Measurements from ENCODE around the gene NFATC4.

The NFATC4 gene

DNA sequence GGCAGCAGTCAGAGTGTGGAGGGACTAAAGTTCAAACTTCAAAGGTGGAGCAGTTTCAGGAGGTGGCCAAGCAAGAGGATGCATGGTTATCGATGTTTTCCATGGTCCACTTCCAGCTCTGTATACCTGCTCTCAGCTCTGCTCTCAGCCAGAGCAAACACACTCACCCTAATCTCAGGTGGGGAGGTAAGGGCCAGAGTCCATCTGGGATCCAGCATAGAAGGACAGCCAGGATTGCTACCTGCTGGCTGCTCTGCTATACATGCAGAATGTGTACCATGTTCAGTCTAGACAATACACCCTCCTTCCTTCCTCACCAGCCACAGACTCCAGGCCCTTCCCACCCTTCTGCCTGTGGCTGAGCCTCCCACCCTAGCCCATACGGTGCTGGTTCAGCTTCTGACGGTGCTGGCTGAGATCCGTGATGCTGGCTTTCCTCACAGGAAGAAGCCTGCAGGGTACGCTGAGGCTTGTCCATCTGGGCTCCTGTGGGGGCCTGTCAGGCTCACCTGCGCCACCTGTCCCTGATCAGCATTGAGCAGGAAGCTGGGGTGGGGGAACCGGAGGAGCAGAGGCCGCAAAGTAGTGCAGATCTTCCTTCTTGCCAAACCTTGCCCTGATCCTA is 59.0 kb downstream of the NFATC4 start:
- Mint-ChIP-seq H3K36me3 (ENCODE audit: insufficient read depth) (peaks cover 19% of the 10 kb centered on the region), H3K27me3 (no peaks in the 10 kb centered on the region), H3K4me3 (no peak overlapping the region), H3K27ac (ENCODE audit: low read depth) (no peak overlapping the region), H3K4me1 (peaks cover 28% of the 10 kb centered on the region), H3K9me3 (no peaks in the 10 kb centered on the region)
- no peak for ATAC-seq (replicated peaks; ENCODE audit: extremely low read depth, poor library complexity, severe bottlenecking)
- no peak for DNase-seq (ENCODE audit: low spot score in 2 of 2)

DNA sequence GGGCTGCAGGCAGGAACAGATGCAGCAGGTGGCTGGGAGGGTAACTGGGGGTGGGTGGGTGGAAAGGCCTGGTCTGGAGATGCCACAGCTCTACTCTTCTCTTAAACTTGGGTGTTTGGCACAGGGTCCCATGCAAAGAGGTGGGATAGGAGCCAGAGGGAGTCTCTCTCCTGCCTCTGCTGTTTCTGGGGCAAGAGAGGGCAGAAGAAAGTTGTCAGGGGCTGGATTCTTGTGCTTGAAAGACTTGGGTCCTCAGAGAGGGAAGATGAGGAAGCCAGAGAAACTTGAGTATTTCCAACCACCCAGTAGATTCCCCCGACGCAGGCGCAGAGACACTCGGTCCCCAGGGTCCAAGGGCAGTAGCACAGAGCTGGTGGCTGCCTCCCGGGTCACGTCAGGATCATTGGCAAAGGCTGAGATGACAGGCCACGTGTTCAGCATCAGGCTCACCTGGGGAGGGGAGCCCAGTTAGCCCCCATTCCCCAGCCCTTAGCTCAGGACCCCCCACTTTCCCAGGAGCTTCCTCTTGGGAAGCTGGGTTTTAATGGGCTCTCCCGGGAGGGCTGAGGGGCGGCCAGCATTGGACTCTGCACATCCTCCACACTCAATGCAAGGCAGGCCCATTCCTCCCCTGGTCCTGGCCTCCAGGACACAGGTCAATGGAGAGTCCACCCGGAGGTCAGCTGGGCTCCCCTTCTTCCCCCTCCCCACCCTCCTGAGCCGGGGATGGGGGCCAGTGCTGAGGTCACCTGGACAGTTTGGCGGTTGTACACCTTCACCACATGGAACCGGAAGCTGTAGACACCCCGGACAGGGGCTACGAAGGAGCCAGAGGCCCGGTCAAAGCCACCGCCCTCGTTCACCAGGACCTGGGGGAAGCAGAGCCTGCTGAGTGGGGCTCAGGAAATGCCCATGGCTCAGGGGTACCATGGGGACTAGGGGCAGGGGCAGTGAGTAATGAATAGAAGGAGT is 59.8 kb downstream of the NFATC4 start:
- DNase-seq (ENCODE audit: low spot score in 2 of 2) (peak in 1 of 2 donors; percentile 9), ATAC-seq (replicated peaks; ENCODE audit: extremely low read depth, poor library complexity, severe bottlenecking) (no peak)
- Mint-ChIP-seq H3K27ac (ENCODE audit: low read depth) (no peak overlapping the region), H3K4me1 (peaks cover 29% of the 10 kb centered on the region), H3K27me3 (no peaks in the 10 kb centered on the region), H3K4me3 (peak overlapping the region; percentile 35), H3K36me3 (ENCODE audit: insufficient read depth) (peaks cover 23% of the 10 kb centered on the region), H3K9me3 (no peaks in the 10 kb centered on the region)

DNA sequence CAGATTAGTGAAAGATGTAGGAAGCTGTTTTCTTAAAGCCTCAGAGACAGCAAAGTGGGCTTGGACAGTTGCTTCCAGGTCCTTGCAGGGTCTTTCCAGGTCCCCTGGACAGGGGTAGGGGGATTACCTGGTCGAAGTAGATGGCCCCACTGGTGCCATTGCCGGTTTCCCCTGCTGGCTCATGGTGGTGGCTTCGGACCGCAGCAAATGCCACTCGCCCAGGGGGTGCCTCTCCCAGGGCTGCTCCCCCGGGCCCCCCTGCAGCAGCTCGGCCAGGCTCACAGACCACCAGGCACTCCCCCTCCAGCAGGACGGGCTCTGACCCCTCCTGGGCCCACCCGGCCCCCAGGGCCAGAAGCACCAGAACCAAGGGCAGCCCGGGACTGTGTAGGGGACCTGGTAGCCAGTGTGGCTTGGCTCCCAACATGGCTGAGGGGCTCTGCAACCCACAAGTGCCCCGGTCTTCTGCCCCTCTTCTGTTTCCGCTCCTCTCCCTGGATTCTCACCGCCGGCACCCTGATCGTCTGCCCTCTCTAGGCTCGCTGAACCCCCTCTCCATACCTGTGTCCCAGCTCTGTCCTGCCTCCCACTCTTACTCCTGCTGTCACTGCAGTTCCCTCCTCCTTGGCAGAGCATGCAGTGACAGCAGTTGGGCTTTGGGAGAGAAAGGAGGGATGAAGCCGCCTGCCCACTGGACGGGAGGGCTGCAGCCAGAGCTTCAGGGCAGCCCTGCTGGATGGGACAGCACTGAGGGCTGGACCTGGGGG is 60.8 kb downstream of the NFATC4 start:
- ATAC-seq (replicated peaks; ENCODE audit: extremely low read depth, poor library complexity, severe bottlenecking) (no peak), DNase-seq (ENCODE audit: low spot score in 2 of 2) (peak in 1 of 2 donors; percentile 12)
- Mint-ChIP-seq H3K27me3 (no peaks in the 10 kb centered on the region), H3K4me1 (peaks cover 37% of the 10 kb centered on the region), H3K4me3 (peak overlapping the region; percentile 83), H3K36me3 (ENCODE audit: insufficient read depth) (peaks cover 31% of the 10 kb centered on the region), H3K27ac (ENCODE audit: low read depth) (peak overlapping the region; percentile 83), H3K9me3 (no peaks in the 10 kb centered on the region)
